Neutrophil (primary cell): ENCODE data around the gene SLAMF9.

ENCODE experiments used
- H3K27ac ChIP-seq: fragments of 200-600 bp; sonication (generic); 2 replicates; pipeline ENCODE4 v1.5.1; 2016; ENCODE audit warnings: mild to moderate bottlenecking, moderate library complexity
- H3K27me3 ChIP-seq: fragments of 200-600 bp; sonication (generic); 2 replicates; pipeline ENCODE4 v1.6.0; 2016; ENCODE audit warnings: mild to moderate bottlenecking
- H3K36me3 ChIP-seq: fragments of 200-600 bp; sonication (generic); 2 replicates; pipeline ENCODE4 v1.5.1; 2017
- H3K4me1 ChIP-seq, 2 experiments: fragments of 200-600 bp in 1 of 2; sonication (generic) in 1 of 2; 1 replicate in 1 of 2; 2 replicates in 1 of 2; pipeline versions ENCODE4 v1.5.1 to v1.6.1; 2013 to 2016; ENCODE audit warnings: low read depth in 1 of 2, low read length in 1 of 2, mild to moderate bottlenecking in 1 of 2, moderate library complexity in 1 of 2; ENCODE audit not compliant: control insufficient read depth in 1 of 2, insufficient read depth in 1 of 2
- H3K4me3 ChIP-seq, 2 experiments: fragments of 200-600 bp in 1 of 2; sonication (generic) in 1 of 2; 1 replicate in 1 of 2; 2 replicates in 1 of 2; pipeline ENCODE4 v1.5.1; 2013 to 2016; ENCODE audit warnings: low read depth in 1 of 2, low read length in 1 of 2, mild to moderate bottlenecking in 1 of 2, moderate library complexity in 1 of 2
- H3K9me3 ChIP-seq: fragments of 200-600 bp; sonication (generic); 2 replicates; pipeline ENCODE4 v1.5.1; 2016
- TF ChIP-seq, protein P1 (sequence below): fragments of 200-600 bp; sonication (generic); IDR thresholded peaks from 2 replicates; pipeline ENCODE4 v1.5.1; 2016; ENCODE audit warnings: antibody characterized with exemption

Gene SLAMF9

DNA sequence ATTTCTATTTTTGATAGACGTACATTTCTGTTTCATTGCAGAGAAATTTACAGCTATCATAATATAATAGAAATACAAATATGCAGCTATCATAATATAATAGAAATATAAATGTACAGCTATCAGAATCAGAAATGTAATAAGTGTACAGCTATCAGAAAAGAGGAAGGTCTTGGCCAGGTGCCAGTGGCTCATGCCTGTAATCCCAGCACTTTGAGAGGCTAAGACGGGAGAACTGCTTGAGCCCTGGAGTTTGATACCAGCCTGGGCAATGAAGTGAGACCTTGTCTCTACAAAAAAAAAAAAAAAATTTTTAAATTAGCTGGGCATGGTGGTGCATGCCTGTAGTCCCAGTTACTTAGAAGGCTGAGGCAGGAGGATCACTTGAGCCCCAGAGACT lies 39.9 kb upstream of the SLAMF9 start:
- H3K4me1 ChIP-seq: peaks cover 7 to 9% of the 10 kb centered on the region in 2 experiments
- TF ChIP-seq, protein P1, sequence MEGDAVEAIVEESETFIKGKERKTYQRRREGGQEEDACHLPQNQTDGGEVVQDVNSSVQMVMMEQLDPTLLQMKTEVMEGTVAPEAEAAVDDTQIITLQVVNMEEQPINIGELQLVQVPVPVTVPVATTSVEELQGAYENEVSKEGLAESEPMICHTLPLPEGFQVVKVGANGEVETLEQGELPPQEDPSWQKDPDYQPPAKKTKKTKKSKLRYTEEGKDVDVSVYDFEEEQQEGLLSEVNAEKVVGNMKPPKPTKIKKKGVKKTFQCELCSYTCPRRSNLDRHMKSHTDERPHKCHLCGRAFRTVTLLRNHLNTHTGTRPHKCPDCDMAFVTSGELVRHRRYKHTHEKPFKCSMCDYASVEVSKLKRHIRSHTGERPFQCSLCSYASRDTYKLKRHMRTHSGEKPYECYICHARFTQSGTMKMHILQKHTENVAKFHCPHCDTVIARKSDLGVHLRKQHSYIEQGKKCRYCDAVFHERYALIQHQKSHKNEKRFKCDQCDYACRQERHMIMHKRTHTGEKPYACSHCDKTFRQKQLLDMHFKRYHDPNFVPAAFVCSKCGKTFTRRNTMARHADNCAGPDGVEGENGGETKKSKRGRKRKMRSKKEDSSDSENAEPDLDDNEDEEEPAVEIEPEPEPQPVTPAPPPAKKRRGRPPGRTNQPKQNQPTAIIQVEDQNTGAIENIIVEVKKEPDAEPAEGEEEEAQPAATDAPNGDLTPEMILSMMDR: no peak

GRCh38 chr1:159992161-159992560 lies 38.1 kb upstream of the SLAMF9 start:
- Histone ChIP-seq H3K27me3 (peaks cover 12% of the 10 kb centered on the region), H3K36me3 (no peaks in the 10 kb centered on the region), H3K4me3 (no peak overlapping the region), H3K27ac (no peak overlapping the region), H3K4me1 (peaks cover 7 to 9% of the 10 kb centered on the region in 2 experiments), H3K9me3 (no peaks in the 10 kb centered on the region)
- TF ChIP-seq, protein P1: no peak

More for the DNA sequence above, 39.9 kb upstream of the SLAMF9 start:
- no peaks in the 10 kb centered on the region for H3K9me3 ChIP-seq
- H3K27ac ChIP-seq: no peak overlapping the region
- H3K4me3 ChIP-seq: no peak overlapping the region
- no peaks in the 10 kb centered on the region for H3K36me3 ChIP-seq
- H3K27me3 ChIP-seq: peaks cover 21% of the 10 kb centered on the region

- peaks cover 7 to 9% of the 10 kb centered on the region in 2 experiments for H3K4me1 ChIP-seq
- no peaks in the 10 kb centered on the region for H3K36me3 ChIP-seq
- H3K27ac ChIP-seq: no peak overlapping the region
- H3K4me3 ChIP-seq: no peak overlapping the region
- no peaks in the 10 kb centered on the region for H3K9me3 ChIP-seq
- TF ChIP-seq, protein P1: no peak
- peaks cover 12% of the 10 kb centered on the region for H3K27me3 ChIP-seq
Measured at GRCh38 chr1:159991513-159991912, 37.5 kb upstream of the SLAMF9 start.

DNA sequence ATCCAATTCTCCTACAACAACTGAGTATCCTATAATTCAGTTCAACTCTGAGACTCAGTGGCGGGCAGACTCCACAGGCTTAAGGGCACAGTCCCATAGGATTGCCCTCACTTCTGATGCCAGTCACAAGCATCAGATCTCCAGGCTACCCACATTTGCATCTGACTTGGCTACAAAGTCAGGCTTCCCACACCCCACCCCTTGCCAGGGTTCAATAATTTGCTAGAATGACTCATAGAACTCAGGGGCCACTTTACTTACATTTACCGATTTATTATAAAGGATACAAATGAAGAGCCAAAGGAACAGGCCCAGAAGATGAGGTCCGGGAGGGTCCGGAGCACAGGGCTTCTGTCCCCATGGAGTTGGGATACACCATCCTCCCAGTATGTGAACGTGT lies 36.0 kb upstream of the SLAMF9 start:
- peaks cover 7 to 9% of the 10 kb centered on the region in 2 experiments for H3K4me1 ChIP-seq
- H3K4me3 ChIP-seq: no peak overlapping the region
- TF ChIP-seq, protein P1: no peak
- H3K36me3 ChIP-seq: no peaks in the 10 kb centered on the region
- no peak overlapping the region for H3K27ac ChIP-seq
- H3K9me3 ChIP-seq: no peaks in the 10 kb centered on the region
- H3K27me3 ChIP-seq: peaks cover 2% of the 10 kb centered on the region

DNA sequence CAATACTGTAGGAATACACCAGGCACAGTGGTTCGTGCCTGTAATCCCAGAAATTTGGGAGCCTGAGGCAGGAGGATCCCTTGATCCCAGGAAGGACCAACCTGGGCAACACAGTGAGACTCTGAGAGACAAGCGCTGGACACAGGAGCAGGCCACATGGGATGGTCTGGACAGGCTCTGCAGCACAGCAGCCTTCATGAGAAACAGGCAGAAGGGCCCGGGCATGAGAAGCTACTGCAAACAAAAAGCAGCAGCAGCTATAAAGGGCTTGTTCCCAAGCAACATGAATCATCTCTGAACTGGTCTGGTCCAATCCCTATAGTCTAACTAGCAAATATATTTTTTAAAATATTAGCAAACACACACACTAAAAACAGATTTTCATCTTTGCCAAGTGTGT lies 35.5 kb upstream of the SLAMF9 start:
- Histone ChIP-seq H3K4me1 (peaks cover 7 to 9% of the 10 kb centered on the region in 2 experiments), H3K4me3 (no peak overlapping the region), H3K27me3 (peaks cover 4% of the 10 kb centered on the region), H3K36me3 (no peaks in the 10 kb centered on the region), H3K9me3 (no peaks in the 10 kb centered on the region), H3K27ac (no peak overlapping the region)
- TF ChIP-seq, protein P1: no peak

- H3K4me3 ChIP-seq: no peak overlapping the region
- H3K27ac ChIP-seq: no peak overlapping the region
- no peaks in the 10 kb centered on the region for H3K36me3 ChIP-seq
- H3K27me3 ChIP-seq: peaks cover 15% of the 10 kb centered on the region
- peaks cover 7 to 9% of the 10 kb centered on the region in 2 experiments for H3K4me1 ChIP-seq
- TF ChIP-seq, protein P1: no peak
- no peaks in the 10 kb centered on the region for H3K9me3 ChIP-seq
Measured at GRCh38 chr1:159988006-159988405, 34.0 kb upstream of the SLAMF9 start.
